GM06990 (cell line): Measurements from ENCODE around the gene KIAA1755.
"Not testable (repeated sequence)": the region's sequence is repeated elsewhere in the genome, so short reads cannot be mapped to it uniquely, and the experiment has no call there.

Source experiments
- DNase-seq: peaks from one replicate; pipeline ENCODE4 v3.0.0-alpha.2; 2011; ENCODE audit not compliant: insufficient read length; ENCODE audit errors: extremely low read depth
- H3K27me3 ChIP-seq: replicated peaks from 2 replicates; pipeline ENCODE4 v1.6.0; 2011; ENCODE audit warnings: low read length; ENCODE audit not compliant: control insufficient read depth, insufficient read depth
- H3K36me3 ChIP-seq: 2 replicates; pipeline ENCODE4 v1.5.1; 2011; ENCODE audit warnings: low read length; ENCODE audit not compliant: control insufficient read depth, insufficient read depth
- H3K4me3 ChIP-seq: replicated peaks from 2 replicates; pipeline ENCODE4 v1.5.1; 2011; ENCODE audit warnings: low read depth, mild to moderate bottlenecking, control low read depth, low read length
- CTCF ChIP-seq: IDR thresholded peaks from 2 replicates; pipeline ENCODE4 v1.5.1; 2011; ENCODE audit warnings: low read length, control low read depth, mild to moderate bottlenecking, inconsistent platforms; ENCODE audit not compliant: insufficient read depth, poor library complexity, severe bottlenecking

KIAA1755 gene

GRCh38 chr20:38261054-38261390 is 487 bp upstream of the KIAA1755 start:
- TF ChIP-seq CTCF: no peak
- Histone ChIP-seq H3K27me3 (peaks cover 1% of the 10 kb centered on the region; the same call in 1 of the 2 replicates), H3K4me3 (no peak overlapping the region), H3K36me3 (no peaks in the 10 kb centered on the region)
- no peak for DNase-seq

GRCh38 chr20:38260025-38260377 is 534 bp downstream of the KIAA1755 start:
- Histone ChIP-seq H3K36me3 (no peaks in the 10 kb centered on the region), H3K27me3 (peaks cover 1% of the 10 kb centered on the region; the same call in 1 of the 2 replicates), H3K4me3 (no peak overlapping the region)
- no peak for DNase-seq
- TF ChIP-seq CTCF: no peak

GRCh38 chr20:38258545-38259215 is 1.9 kb downstream of the KIAA1755 start:
- no peak overlapping the region for H3K4me3 ChIP-seq
- no peaks in the 10 kb centered on the region for H3K36me3 ChIP-seq
- H3K27me3 ChIP-seq: peaks cover 1% of the 10 kb centered on the region; the same call in 1 of the 2 replicates
- no peak for DNase-seq
- TF ChIP-seq CTCF: no peak

- no peak overlapping the region for H3K4me3 ChIP-seq
- H3K27me3 ChIP-seq: peaks cover 3% of the 10 kb centered on the region; the same call in 1 of the 2 replicates
- no peak for TF ChIP-seq CTCF
- no peaks in the 10 kb centered on the region for H3K36me3 ChIP-seq
- DNase-seq: no peak
These were observed 3.6 kb downstream of the KIAA1755 start for GRCh38 chr20:38256966-38257365.

- DNase-seq: no peak
- Histone ChIP-seq H3K4me3 (no peak overlapping the region), H3K27me3 (peaks cover 2% of the 10 kb centered on the region; the same call in 1 of the 2 replicates), H3K36me3 (no peaks in the 10 kb centered on the region)
- no peak for TF ChIP-seq CTCF
These were observed 4.5 kb downstream of the KIAA1755 start for GRCh38 chr20:38256021-38256420.

GRCh38 chr20:38255393-38255792 is 5.1 kb downstream of the KIAA1755 start:
- DNase-seq: no peak
- Histone ChIP-seq H3K4me3 (no peak overlapping the region), H3K27me3 (peaks cover 2% of the 10 kb centered on the region; the same call in 1 of the 2 replicates), H3K36me3 (no peaks in the 10 kb centered on the region)
- no peak for TF ChIP-seq CTCF

GRCh38 chr20:38254621-38255020 is 5.9 kb downstream of the KIAA1755 start:
- DNase-seq, H3K27me3 ChIP-seq: not testable (repeated sequence)

More at GRCh38 chr20:38254621-38255020, 5.9 kb downstream of the KIAA1755 start:
- H3K4me3 ChIP-seq, H3K36me3 ChIP-seq: not testable (repeated sequence)
